NCI-H510A (cell line): Measurements from ENCODE around the gene IL17RE.
A peak's percentile ranks its signal among the peaks of the same experiment; 100 is the strongest.

ENCODE experiments used
- DNase-seq: peaks from one replicate; lab custom pipeline; 2025; lab: John Stamatoyannopoulos, UW

IL17RE gene

DNA sequence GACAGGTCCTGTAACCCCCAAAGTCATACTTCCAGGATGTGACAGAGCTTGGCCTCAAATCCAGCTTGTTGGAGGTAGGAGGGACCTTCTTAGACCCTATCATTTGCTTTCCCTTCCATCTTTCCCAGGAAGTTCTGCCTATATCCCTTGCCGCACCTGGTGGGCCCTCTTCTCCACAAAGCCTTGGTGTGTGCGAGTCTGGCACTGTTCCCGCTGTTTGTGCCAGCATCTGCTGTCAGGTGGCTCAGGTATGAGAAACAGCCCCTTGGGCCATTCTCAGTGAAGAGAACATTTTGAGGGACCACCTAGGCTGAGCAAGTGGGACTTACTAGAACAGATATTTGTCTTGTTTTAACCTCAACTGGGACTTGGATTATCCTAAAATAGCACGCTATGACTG lies 1.3 kb downstream of the IL17RE start:
- no peak for DNase-seq

DNA sequence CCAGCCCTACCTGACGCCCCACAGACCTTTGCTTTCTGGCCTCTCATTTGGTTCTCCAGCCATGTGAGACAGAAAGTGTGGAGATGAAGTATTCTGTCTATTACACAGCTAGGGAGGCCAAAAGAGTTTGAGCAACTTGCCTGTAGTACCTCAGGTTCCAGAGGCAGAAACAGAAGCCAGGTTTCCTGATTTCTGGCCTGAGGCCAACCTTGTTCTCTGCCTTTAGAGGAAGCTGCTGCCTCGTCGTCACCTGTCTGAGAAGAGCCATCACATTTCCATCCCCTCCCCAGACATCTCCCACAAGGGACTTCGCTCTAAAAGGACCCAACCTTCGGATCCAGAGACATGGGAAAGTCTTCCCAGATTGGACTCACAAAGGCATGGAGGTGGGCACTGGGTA lies 3.8 kb downstream of the IL17RE start:
- DNase-seq: no peak

DNA sequence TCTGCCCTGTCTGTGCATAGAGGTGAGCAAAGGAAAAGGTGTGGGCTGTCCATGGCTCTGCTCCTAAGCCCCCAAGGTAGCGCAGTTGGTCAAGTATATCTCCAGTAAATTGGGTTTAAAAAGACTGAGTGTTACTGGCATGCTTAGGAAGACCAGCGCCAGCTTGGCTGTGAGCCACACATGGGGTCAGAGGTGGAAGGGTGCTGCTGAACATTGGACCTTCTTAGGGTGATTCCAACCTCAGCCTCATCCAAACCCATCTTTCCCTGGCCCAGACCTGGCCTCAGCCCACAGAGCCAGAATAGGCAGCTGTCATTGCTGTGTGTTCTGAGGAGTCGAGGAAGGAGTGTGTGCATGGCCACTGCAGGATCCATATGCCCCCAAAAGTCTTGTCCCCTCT lies 5.6 kb downstream of the IL17RE start:
- no peak for DNase-seq

DNA sequence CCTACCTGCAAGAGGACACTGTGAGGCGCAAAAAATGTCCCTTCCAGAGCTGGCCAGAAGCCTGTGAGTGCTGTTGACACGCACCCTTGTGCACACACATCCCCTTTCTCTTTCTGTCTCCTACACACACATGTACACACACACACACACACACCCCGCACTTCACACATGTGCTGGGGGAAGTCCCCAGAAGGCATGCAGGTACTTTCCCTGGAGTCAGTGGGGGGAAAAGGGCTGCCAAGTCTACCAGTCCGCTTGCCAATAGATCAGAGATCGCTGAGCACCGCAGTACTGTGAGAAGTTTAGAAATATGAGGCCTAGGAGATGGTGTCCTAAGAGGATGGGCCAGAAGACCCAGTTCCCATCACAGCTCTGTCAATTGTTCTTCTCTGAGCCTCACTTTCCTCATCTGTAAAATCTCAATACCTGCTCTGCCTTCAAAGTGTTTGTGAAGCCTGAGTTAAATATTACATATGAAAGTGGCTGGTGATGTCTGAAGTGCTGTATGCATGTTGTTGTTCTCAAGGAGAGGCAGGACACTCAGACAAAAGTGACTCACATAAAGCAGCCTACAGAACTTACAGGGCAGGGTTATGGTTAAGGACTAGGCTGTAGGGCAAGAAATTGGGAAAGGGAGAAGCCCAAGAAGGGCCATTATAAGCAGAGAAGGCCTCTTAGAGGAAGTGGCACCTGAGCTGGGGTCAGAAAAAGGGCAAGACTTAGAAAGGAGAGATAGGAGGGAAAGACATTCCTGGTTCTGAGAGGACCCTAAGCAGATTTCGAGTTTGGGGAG lies 6.8 kb downstream of the IL17RE start:
- no peak for DNase-seq

DNA sequence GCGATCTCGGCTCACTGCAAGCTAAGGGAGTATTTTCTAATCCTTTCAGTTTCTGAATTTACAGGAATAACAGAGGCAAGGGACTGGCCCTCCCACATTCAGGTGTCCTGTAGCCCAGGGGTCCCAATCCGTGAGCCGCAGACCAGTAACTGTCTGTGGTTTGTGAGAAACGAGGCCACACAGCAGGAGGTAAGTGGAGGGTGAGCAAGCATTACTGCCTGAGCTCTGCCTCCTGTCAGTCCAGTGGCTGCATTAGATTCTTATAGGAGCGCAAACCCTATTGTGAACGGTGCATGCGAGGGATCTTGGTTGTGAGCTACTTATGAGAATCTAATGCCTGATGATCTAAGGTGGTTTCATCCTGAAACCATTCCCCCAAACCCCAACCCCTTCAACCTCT lies 9.2 kb downstream of the IL17RE start:
- DNase-seq: no peak

DNA sequence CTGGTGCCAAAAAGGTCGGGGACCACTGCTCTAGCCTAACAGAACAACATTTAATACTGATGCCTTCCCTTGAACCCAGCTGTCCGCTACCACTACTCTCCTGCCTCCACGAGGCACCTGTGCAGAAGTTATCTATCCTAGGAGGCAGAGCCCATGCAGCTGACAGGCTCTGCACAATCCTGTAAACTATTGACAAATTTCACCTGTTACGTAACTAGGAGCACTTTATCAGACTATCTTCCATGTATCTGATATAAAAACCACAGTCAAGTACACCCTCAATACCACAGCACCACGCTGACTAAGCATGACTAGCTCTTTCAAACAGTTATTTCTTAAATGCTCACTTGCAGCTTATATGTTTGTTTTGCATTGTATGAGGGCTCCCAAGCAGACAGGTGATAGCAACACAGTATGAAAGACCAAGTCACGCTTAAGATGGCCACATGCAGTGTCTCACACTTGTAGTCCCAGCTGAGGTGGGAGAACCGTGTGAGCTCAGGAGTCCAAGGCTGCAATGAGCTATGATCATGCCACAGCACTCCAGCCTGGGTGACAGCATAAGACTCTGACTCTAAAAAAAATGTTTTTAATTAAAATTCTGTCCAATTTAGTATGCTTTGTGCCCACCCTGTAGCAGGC lies 9.8 kb downstream of the IL17RE start:
- DNase-seq: no peak

DNA sequence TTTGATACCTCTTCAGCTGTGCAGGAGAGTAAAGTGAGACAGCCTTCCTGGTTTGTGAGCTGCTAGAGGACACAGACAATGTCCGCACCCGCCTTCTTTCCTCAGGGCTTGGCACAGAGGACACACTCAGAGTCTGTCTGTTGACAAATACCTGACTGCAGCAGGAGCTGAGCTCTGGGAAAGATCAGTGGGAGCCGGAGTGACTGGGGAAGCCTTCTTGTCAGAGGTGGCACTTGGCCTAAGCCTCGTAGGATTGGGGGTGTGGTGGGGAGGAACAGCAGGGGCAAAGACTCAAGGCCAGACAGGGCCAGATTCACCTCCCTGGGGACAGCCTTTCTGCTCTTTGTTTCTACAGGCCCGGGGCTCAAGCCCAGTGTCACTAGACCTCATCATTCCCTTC lies 11.0 kb downstream of the IL17RE start:
- no peak for DNase-seq

DNA sequence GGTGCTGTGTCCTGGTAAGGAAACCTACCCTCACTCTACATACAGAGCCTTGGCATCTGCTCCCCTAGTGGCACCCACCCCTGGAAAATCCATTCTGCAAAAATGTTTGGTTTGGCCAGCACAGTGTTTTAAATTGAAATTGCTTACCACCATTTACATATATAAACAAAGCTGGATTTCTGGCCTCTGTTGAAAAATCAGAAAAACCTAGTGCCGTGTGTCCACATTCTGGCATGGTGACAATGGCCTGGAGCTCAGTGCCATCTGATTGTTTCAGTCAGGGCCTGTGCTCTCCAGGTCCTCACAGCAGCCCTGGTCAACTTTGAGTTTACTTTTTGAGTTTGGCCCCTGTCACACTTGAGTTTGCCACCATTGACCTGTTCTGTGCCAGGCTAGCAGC lies 11.4 kb downstream of the IL17RE start:
- DNase-seq: no peak

DNA sequence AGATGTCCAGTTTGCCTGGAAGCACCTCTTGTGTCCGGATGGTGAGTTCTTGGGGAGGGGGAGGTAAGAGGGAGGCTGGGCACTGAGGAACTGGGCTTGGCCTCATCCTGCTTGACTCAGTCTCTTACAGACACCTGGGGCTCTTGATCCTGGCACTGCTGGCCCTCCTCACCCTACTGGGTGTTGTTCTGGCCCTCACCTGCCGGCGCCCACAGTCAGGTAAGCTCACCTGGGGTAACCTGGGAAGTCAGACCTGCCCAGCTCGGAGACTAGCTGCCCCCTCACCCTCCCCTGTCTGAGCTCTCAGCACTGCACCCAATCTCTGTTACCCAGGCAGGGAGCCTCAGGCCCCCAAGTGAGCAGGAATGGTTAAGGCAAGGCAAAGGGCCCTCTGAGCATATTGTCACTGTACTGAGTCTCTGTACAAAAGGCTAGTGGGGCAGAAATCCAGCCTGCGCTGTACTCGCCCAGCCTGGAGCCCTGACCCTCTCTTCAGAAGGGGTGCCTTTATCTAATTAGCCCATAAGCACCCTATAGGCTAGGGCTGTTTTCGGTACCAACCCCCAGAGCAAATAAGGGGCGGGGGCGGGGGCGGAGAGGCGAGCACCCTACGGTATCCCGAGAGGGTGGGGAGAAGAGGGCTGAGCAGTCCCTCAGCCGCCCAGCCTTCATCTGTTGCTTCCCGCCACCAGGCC lies 12.1 kb downstream of the IL17RE start:
- DNase-seq: no peak

DNA sequence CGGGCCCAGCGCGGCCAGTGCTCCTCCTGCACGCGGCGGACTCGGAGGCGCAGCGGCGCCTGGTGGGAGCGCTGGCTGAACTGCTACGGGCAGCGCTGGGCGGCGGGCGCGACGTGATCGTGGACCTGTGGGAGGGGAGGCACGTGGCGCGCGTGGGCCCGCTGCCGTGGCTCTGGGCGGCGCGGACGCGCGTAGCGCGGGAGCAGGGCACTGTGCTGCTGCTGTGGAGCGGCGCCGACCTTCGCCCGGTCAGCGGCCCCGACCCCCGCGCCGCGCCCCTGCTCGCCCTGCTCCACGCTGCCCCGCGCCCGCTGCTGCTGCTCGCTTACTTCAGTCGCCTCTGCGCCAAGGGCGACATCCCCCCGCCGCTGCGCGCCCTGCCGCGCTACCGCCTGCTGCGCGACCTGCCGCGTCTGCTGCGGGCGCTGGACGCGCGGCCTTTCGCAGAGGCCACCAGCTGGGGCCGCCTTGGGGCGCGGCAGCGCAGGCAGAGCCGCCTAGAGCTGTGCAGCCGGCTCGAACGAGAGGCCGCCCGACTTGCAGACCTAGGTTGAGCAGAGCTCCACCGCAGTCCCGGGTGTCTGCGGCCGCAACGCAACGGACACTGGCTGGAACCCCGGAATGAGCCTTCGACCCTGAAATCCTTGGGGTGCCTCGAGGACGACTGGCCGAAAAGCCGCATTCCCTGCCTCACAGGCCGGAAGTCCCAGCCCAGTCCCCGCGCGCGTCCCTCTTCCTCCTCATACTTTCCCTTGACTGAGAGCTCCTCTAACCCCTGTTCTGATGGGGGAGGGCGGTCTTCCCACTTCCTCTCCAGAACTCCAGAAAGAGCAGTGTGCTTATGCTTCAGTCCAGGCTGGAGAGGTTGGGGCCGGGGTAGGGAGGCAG lies 12.8 kb downstream of the IL17RE start:
- no peak for DNase-seq

DNA sequence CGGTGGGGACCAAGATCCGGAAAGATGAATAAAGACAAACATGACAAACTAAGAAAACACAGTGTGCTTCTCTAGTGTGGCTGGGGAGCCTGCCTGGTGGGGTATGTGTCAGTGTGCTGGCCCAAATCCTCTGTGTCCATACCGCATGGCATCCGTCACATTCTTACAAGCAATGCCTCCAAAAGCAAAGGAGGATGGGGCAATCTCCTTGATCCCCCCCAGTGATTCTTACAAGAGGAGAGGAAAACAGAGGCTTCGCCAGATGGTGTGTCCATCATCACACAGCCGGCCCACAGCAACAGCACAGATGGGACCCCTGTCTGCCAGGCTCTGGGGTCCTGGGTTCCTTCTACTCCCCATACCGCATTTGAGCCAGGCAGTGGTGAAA lies 13.7 kb downstream of the IL17RE start:
- no peak for DNase-seq

DNA sequence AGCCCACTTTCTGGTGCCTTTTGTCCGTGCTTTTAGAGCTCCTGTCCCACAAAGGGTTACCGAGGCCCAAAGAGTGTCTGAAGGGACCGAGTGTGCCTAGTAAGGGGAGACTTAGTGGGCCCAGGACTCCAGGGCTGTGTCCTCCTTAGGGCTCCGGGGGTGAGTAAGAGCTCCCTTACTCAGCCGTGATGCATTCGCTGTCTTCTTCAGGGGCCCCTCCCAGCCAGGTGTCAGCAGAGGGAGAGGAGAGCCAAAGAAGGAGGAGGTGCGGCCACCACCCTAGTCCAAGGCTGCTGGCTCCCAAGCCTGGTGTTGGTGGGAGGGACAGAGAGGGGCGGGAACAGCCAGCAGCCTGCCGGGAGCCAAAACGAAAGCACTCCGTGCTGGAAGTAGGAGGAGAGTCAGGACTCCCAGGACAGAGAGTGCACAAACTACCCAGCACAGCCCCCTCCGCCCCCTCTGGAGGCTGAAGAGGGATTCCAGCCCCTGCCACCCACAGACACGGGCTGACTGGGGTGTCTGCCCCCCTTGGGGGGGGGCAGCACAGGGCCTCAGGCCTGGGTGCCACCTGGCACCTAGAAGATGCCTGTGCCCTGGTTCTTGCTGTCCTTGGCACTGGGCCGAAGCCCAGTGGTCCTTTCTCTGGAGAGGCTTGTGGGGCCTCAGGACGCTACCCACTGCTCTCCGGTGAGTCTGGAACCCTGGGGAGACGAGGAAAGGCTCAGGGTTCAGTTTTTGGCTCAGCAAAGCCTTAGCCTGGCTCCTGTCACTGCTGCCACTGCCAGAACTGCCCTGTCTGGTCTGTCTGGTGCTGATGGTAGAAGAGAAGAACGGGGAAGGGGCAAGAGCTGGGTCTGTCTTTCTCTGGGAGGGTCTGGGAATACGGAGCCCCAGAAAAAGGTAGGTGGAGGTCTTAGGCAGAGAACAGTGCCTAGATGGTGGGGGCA lies 14.4 kb downstream of the IL17RE start, which contains the start of gene IL17RC:
TSS of gene IL17RC (plus strand) at position 365 of the 947 bp plus-strand sequence. CDS start at position 583, 218 bp downstream.
- DNase-seq: peak; percentile 83

DNA sequence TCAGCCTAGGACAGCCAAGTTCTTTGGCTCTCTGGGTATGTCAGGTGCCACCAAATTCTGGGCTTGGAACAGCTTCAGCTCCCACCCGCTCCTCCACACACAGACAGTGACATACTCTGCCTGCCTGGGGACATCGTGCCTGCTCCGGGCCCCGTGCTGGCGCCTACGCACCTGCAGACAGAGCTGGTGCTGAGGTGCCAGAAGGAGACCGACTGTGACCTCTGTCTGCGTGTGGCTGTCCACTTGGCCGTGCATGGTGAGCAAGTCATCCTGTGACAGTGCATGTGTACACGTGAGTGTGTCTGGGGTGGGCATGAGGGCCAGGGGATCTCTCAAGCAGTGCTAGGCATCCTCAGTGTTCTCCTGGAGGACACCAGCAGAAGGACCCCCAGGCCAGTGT lies 15.2 kb downstream of the IL17RE start:
- no peak for DNase-seq

DNA sequence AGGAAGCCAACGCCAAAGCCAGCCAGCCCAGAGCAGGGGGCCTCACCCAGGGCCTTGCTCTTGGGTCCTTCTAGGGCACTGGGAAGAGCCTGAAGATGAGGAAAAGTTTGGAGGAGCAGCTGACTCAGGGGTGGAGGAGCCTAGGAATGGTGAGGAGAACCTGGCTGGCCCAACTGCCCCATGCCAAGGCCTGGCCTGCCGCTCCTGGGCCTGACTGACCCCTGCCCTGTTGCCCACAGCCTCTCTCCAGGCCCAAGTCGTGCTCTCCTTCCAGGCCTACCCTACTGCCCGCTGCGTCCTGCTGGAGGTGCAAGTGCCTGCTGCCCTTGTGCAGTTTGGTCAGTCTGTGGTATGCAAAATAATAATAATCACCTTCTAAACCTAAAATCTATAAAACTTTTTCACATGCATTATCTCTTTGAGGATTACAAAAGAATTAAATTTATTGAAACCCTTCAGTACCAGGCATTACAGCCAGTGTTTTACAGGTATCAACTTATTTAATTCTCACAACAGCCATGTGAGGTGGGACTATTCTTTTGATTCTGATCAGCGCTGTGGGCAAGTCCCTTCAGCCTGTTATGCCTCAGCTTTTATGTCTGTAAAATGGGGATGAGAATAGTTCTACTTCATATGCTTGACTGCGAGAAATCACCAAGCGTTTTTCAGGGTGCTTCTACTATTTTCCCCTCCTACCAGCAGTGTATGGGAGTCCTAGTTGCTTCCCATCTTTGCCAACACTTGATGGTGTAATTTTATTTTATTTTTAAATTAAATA lies 15.8 kb downstream of the IL17RE start:
- DNase-seq: no peak

DNA sequence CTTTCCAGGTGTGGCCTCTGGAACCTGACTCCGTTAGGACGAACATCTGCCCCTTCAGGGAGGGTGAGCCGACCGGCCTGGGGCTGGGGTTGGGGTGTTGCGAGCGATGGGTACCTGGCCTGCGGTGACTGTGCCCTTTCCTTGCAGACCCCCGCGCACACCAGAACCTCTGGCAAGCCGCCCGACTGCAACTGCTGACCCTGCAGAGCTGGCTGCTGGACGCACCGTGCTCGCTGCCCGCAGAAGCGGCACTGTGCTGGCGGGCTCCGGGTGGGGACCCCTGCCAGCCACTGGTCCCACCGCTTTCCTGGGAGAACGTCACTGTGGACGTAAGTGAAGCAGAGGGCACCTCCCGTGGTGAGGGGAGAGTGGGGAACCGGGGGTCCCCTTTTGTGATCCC lies 25.5 kb downstream of the IL17RE start:
- DNase-seq: no peak

DNA sequence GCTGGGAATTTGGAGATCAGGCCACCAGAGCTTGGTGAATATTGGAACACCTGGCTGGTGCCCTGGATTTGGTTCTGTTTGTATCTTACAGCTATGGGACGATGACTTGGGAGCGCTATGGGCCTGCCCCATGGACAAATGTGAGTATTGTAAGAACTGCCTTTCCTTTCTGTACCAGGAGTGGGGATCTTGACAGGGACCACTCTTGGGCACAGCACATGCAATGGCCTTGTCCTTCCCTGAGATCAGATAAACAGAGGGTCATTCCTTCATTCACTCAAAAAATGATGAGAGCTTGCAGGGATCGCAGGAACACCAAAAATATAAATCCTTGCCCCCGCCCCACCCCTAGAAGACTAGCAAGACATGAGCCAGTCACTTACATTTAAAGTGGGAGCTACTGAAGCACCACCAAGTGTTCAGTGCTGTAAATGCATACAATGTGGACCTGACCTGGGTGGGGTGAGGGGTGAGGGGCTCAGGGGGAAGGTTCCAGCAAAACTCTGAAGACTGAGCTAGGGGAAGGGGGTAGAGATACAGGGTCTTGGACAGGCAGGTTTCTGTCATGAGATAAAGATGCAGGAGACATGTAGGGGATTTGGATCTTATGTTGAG lies 28.3 kb downstream of the IL17RE start:
- DNase-seq: no peak

DNA sequence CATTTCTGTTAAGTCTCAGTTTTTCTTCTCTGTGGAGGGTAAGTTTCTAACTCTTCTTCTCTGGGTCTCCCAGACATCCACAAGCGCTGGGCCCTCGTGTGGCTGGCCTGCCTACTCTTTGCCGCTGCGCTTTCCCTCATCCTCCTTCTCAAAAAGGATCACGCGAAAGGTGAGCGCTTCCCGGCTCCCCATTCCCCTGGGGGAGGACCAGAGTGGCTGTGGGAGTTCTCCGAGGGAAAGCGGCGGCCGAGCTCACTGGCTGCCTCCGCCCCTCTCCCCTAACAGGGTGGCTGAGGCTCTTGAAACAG lies 29.8 kb downstream of the IL17RE start:
- no peak for DNase-seq

DNA sequence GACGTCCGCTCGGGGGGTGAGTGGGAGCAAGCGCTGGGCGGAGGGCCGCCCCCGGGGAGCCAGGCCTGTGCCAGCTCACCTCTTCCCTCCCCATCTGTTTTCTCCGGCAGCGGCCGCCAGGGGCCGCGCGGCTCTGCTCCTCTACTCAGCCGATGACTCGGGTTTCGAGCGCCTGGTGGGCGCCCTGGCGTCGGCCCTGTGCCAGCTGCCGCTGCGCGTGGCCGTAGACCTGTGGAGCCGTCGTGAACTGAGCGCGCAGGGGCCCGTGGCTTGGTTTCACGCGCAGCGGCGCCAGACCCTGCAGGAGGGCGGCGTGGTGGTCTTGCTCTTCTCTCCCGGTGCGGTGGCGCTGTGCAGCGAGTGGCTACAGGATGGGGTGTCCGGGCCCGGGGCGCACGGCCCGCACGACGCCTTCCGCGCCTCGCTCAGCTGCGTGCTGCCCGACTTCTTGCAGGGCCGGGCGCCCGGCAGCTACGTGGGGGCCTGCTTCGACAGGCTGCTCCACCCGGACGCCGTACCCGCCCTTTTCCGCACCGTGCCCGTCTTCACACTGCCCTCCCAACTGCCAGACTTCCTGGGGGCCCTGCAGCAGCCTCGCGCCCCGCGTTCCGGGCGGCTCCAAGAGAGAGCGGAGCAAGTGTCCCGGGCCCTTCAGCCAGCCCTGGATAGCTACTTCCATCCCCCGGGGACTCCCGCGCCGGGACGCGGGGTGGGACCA lies 30.4 kb downstream of the IL17RE start:
- DNase-seq: peak; percentile 37

DNA sequence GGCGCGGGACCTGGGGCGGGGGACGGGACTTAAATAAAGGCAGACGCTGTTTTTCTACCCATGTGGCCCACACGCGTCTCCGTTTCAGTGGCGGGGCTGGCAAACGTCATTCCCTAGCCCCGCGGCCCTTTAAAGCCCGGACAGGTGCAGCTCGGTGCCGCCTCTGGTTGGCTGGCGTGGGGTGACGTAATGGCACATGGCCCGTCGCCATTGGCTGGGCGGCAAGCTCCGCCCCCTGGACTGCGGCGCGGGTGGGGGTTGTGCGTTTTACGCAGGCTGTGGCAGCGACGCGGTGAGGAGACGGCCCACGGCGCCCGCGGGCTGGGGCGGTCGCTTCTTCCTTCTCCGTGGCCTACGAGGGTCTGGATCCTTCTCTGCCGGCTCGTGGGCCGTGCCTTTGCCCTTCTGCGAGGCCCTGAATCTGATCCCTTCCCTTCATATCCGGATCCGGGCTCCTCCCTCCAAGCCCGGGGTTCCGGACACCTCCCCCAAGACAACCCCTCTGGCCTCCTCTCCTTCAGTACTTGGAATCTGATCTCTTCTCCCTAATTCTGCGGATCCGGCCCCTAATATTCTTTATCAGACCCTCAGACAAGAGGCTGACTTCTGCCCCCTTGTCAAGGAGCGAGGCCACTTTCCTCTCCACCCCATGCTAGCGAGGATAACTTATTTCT lies 31.1 kb downstream of the IL17RE start, which contains the start of gene CRELD1:
TSS of gene CRELD1 (plus strand) at position 274 of the 674 bp plus-strand sequence. CDS start 605 bp downstream, outside the sequence.
- peak; percentile 61 for DNase-seq
